Neural cell (in vitro differentiated cells): ENCODE data around the gene METTL24. TPM values are rescaled to one million over a fixed set of nuclear protein-coding genes. Genes with fewer than 3 reads are reported as not detected.

Experiments used
- H2AFZ ChIP-seq: fragments of 200-600, 300-800 bp; sonication (generic), shearing (Covaris generic); 2 replicates; pipeline ENCODE4 v1.6.0; 2014; ENCODE audit warnings: low read depth, mild to moderate bottlenecking, antibody characterized with exemption, low read length, moderate library complexity
- H3F3A ChIP-seq: fragments of 200-600 bp; shearing (Covaris generic); 2 replicates; pipeline ENCODE4 v1.6.1; 2016; ENCODE audit warnings: mild to moderate bottlenecking, moderate library complexity, mixed read lengths, antibody characterized with exemption, low read length; ENCODE audit not compliant: insufficient read depth, poor library complexity, severe bottlenecking
- H3K27ac ChIP-seq: fragments of 200-600, 300-800 bp; sonication (generic), shearing (Covaris generic); 2 replicates; pipeline ENCODE4 v1.5.1; 2014; ENCODE audit warnings: mild to moderate bottlenecking, low read length, moderate library complexity
- H3K27me3 ChIP-seq: fragments of 300-800, 200-600 bp; sonication (generic), shearing (Covaris generic); 2 replicates; pipeline ENCODE4 v1.6.0; 2014; ENCODE audit warnings: mild to moderate bottlenecking, low read depth, low read length, moderate library complexity; ENCODE audit not compliant: insufficient read depth
- H3K36me3 ChIP-seq: fragments of 300-800, 200-600 bp; sonication (generic), shearing (Covaris generic); 2 replicates; pipeline ENCODE4 v1.5.1; 2014; ENCODE audit warnings: mild to moderate bottlenecking, antibody characterized with exemption, low read length, moderate library complexity; ENCODE audit not compliant: insufficient read depth
- H3K4me2 ChIP-seq: fragments of 300-800, 200-600 bp; sonication (generic), shearing (Covaris generic); 2 replicates; pipeline ENCODE4 v1.6.0; 2014; ENCODE audit warnings: mild to moderate bottlenecking, low read length
- H3K4me3 ChIP-seq: fragments of 300-800, 200-600 bp; sonication (generic), shearing (Covaris generic); 2 replicates; pipeline ENCODE4 v1.5.1; 2014; ENCODE audit warnings: mild to moderate bottlenecking, low read length, moderate library complexity
- H3K79me2 ChIP-seq: fragments of 200-600 bp; shearing (Covaris generic); replicated peaks from 2 replicates; pipeline ENCODE4 v1.6.0; 2014; ENCODE audit warnings: mild to moderate bottlenecking, low read length, moderate library complexity; ENCODE audit not compliant: insufficient read depth
- H3K9ac ChIP-seq: fragments of 300-800, 200-600 bp; sonication (generic), shearing (Covaris generic); 2 replicates; pipeline ENCODE4 v1.6.1; 2016; ENCODE audit warnings: mild to moderate bottlenecking, low read length, mixed read lengths
- H3K9me2 ChIP-seq: fragments of 200-600 bp; shearing (Covaris generic); 2 replicates; pipeline ENCODE4 v1.6.1; 2016; ENCODE audit warnings: mild to moderate bottlenecking, low read length, mixed read lengths; ENCODE audit not compliant: insufficient read depth
- H3K9me3 ChIP-seq: fragments of 200-600, 300-800 bp; sonication (generic), shearing (Covaris generic); 2 replicates; pipeline ENCODE4 v1.6.1; 2016; ENCODE audit warnings: mild to moderate bottlenecking, mixed run types, low read length, moderate library complexity, mixed read lengths
- H4K20me1 ChIP-seq: fragments of 200-600 bp; shearing (Covaris generic); 2 replicates; pipeline ENCODE4 v1.6.1; 2016; ENCODE audit warnings: mild to moderate bottlenecking, mixed run types; ENCODE audit not compliant: insufficient read depth
- CTCF ChIP-seq: fragments of 450-650 bp; IDR thresholded peaks from 2 replicates; pipeline ENCODE4 v1.5.1; 2014; ENCODE audit warnings: antibody characterized with exemption, mild to moderate bottlenecking, moderate library complexity; ENCODE audit not compliant: poor library complexity, severe bottlenecking
- EP300 ChIP-seq: fragments of 450-650 bp; conservative IDR thresholded peaks from 2 replicates; pipeline ENCODE4 v1.6.1; 2014; ENCODE audit warnings: antibody characterized with exemption, mild to moderate bottlenecking, moderate library complexity; ENCODE audit not compliant: poor library complexity, severe bottlenecking
- EZH2 ChIP-seq: fragments of 200-600, 300-800 bp; shearing (Covaris generic), sonication (generic); IDR thresholded peaks from 2 replicates; pipeline ENCODE4 v1.6.1; 2014; ENCODE audit warnings: antibody characterized with exemption, low read length, borderline replicate concordance, mild to moderate bottlenecking; ENCODE audit not compliant: insufficient read depth, poor library complexity, severe bottlenecking
- MXI1 ChIP-seq: fragments of 450-650 bp; conservative IDR thresholded peaks from 2 replicates; pipeline ENCODE4 v1.6.1; 2014; ENCODE audit warnings: antibody characterized with exemption, mild to moderate bottlenecking; ENCODE audit not compliant: poor library complexity, severe bottlenecking
- POLR2AphosphoS5 ChIP-seq: IDR thresholded peaks from 2 replicates; pipeline ENCODE4 v1.6.1; 2012
- RAD21 ChIP-seq: fragments of 450-650 bp; conservative IDR thresholded peaks from 2 replicates; pipeline ENCODE4 v1.6.1; 2014; ENCODE audit warnings: antibody characterized with exemption, mild to moderate bottlenecking, moderate library complexity
- REST ChIP-seq: IDR thresholded peaks from 2 replicates; pipeline ENCODE4 v1.6.1; 2012; ENCODE audit warnings: borderline replicate concordance
- SMC3 ChIP-seq: fragments of 450-650 bp; conservative IDR thresholded peaks from 2 replicates; pipeline ENCODE4 v1.6.1; 2014; ENCODE audit warnings: antibody characterized with exemption, mild to moderate bottlenecking, moderate library complexity; ENCODE audit not compliant: poor library complexity
- TAF1 ChIP-seq: IDR thresholded peaks from 2 replicates; pipeline ENCODE4 v1.6.1; 2012; ENCODE audit warnings: low read depth
- polyA plus RNA-seq: library from polyadenylated mRNA; depleted of rRNA; stranded (reverse); fragments of >200 nt; gene quantifications from 2 replicates; pipeline ENCODE4 v1.2.3, GENCODE V29; 2014

METTL24 gene
- polyA plus RNA-seq, 1 donor from 2014 or later, result not detected

- H3K27ac ChIP-seq, result no peak overlapping the region
- no peaks in the 10 kb centered on the region for H3F3A ChIP-seq
- no peaks in the 10 kb centered on the region for H3K79me2 ChIP-seq
- no peaks in the 10 kb centered on the region for H3K36me3 ChIP-seq
- H4K20me1 ChIP-seq, result no peaks in the 10 kb centered on the region
- H3K4me2 ChIP-seq, result no peak overlapping the region
- no peaks in the 10 kb centered on the region for H3K9me3 ChIP-seq
- no peak overlapping the region for H3K4me3 ChIP-seq
- H3K9ac ChIP-seq, result no peak overlapping the region
- no peaks in the 10 kb centered on the region for H3K27me3 ChIP-seq
- no peaks in the 10 kb centered on the region for H3K9me2 ChIP-seq
- TF ChIP-seq RAD21 (no peak), EZH2 (no peak), MXI1 (no peak), CTCF (no peak), SMC3 (no peak), REST (no peak), POLR2AphosphoS5 (no peak), EP300 (no peak), TAF1 (no peak)
- H2AFZ ChIP-seq, result no peak overlapping the region
Measured at GRCh38 chr6:110348961-110349690, 9.0 kb downstream of the METTL24 start.

- no peak overlapping the region for H2AFZ ChIP-seq
- H3K9me2 ChIP-seq, result no peaks in the 10 kb centered on the region
- H3K27me3 ChIP-seq, result no peaks in the 10 kb centered on the region
- H3F3A ChIP-seq, result no peaks in the 10 kb centered on the region
- H3K79me2 ChIP-seq, result no peaks in the 10 kb centered on the region
- H4K20me1 ChIP-seq, result no peaks in the 10 kb centered on the region
- H3K27ac ChIP-seq, result no peak overlapping the region
- no peak overlapping the region for H3K4me3 ChIP-seq
- no peak overlapping the region for H3K4me2 ChIP-seq
- no peaks in the 10 kb centered on the region for H3K9me3 ChIP-seq
- no peak overlapping the region for H3K9ac ChIP-seq
- TF ChIP-seq REST, result no peak
- no peak for TF ChIP-seq RAD21
- no peak for TF ChIP-seq POLR2AphosphoS5
- no peak for TF ChIP-seq TAF1
- no peak for TF ChIP-seq EZH2
- TF ChIP-seq EP300, result no peak
- TF ChIP-seq CTCF, result no peak
- no peak for TF ChIP-seq MXI1
- TF ChIP-seq SMC3, result no peak
- H3K36me3 ChIP-seq, result no peaks in the 10 kb centered on the region
Measured at GRCh38 chr6:110345025-110345424, 13.1 kb downstream of the METTL24 start.
